OCI-LY1 (cell line): Measurements from ENCODE around the gene CDS1.

Experiments used
- H2AFZ ChIP-seq: fragments of 200-600 bp; sonication (generic), shearing (Covaris generic); 2 replicates; pipeline ENCODE4 v1.6.0; 2014; ENCODE audit warnings: antibody characterized with exemption, mild to moderate bottlenecking, low read length
- H3F3A ChIP-seq: fragments of 200-600 bp; sonication (generic), shearing (Covaris generic); 2 replicates; pipeline ENCODE4 v1.6.0; 2014; ENCODE audit warnings: mild to moderate bottlenecking, antibody characterized with exemption, low read length, moderate library complexity; ENCODE audit not compliant: insufficient read depth
- H3K27ac ChIP-seq: fragments of 200-600 bp; sonication (generic); 2 replicates; pipeline ENCODE4 v1.5.1; 2014; ENCODE audit warnings: low read length, mixed run types, mild to moderate bottlenecking, low read depth; ENCODE audit not compliant: poor library complexity, severe bottlenecking
- H3K27me3 ChIP-seq: fragments of 200-600 bp; sonication (generic); 2 replicates; pipeline ENCODE4 v1.6.0; 2014; ENCODE audit warnings: antibody characterized with exemption, mild to moderate bottlenecking, low read length, moderate library complexity; ENCODE audit not compliant: insufficient read depth
- H3K36me3 ChIP-seq: fragments of 200-600 bp; sonication (generic); 2 replicates; pipeline ENCODE4 v1.6.1; 2014; ENCODE audit warnings: mild to moderate bottlenecking, antibody characterized with exemption, low read length, moderate library complexity, mixed read lengths; ENCODE audit not compliant: insufficient read depth
- H3K4me1 ChIP-seq: fragments of 200-600 bp; sonication (generic); 2 replicates; pipeline ENCODE4 v1.5.1; 2014; ENCODE audit warnings: mild to moderate bottlenecking, low read length, moderate library complexity; ENCODE audit not compliant: insufficient read depth, severe bottlenecking
- H3K4me2 ChIP-seq: fragments of 200-600 bp; sonication (generic), shearing (Covaris generic); 2 replicates; pipeline ENCODE4 v1.6.1; 2014; ENCODE audit warnings: low read length
- H3K4me3 ChIP-seq: fragments of 200-600 bp; sonication (generic); 2 replicates; pipeline ENCODE4 v1.5.1; 2014; ENCODE audit warnings: low read length, low read depth, mild to moderate bottlenecking, mixed read lengths; ENCODE audit not compliant: poor library complexity, severe bottlenecking
- H3K79me2 ChIP-seq: fragments of 200-600 bp; shearing (Covaris generic); 2 replicates; pipeline ENCODE4 v1.6.1; 2016; ENCODE audit warnings: mixed run types, low read length, mixed read lengths; ENCODE audit not compliant: insufficient read depth
- H3K9ac ChIP-seq: fragments of 200-600 bp; sonication (generic), shearing (Covaris generic); 2 replicates; pipeline ENCODE4 v1.6.1; 2014; ENCODE audit warnings: mild to moderate bottlenecking, low read length, mixed read lengths
- H3K9me2 ChIP-seq: fragments of 200-600 bp; sonication (generic), shearing (Covaris generic); 2 replicates; pipeline ENCODE4 v1.6.1; 2014; ENCODE audit warnings: low read depth, mild to moderate bottlenecking, low read length, mixed read lengths
- H3K9me3 ChIP-seq: fragments of 200-600 bp; shearing (Covaris generic); 2 replicates; pipeline ENCODE4 v1.6.1; 2014; ENCODE audit warnings: low read length, mixed read lengths
- H4K20me1 ChIP-seq: fragments of 200-600 bp; sonication (generic), shearing (Covaris generic); 2 replicates; pipeline ENCODE4 v1.6.0; 2016; ENCODE audit warnings: mild to moderate bottlenecking, low read length; ENCODE audit not compliant: insufficient read depth
- EZH2 ChIP-seq: fragments of 200-600 bp; sonication (generic), shearing (Covaris generic); IDR thresholded peaks from 2 replicates; pipeline ENCODE4 v1.8.0; 2017; ENCODE audit warnings: borderline replicate concordance, mixed run types, mild to moderate bottlenecking, antibody characterized with exemption, low read length, moderate library complexity, mixed read lengths
- TF ChIP-seq, protein P1 (sequence below): fragments of 200-600 bp; sonication (generic), shearing (Covaris generic); IDR thresholded peaks from 2 replicates; pipeline ENCODE4 v1.5.1; 2017; ENCODE audit warnings: mild to moderate bottlenecking, antibody characterized with exemption, low read length, moderate library complexity, mixed read lengths

The CDS1 gene

GRCh38 chr4:84689197-84689596 is 106.3 kb downstream of the CDS1 start:
- Histone ChIP-seq H3F3A (no peaks in the 10 kb centered on the region), H3K9me3 (no peaks in the 10 kb centered on the region), H3K27me3 (no peaks in the 10 kb centered on the region), H3K9ac (no peak overlapping the region), H3K79me2 (no peaks in the 10 kb centered on the region), H3K4me2 (no peak overlapping the region), H3K36me3 (no peaks in the 10 kb centered on the region), H3K4me1 (no peaks in the 10 kb centered on the region), H3K4me3 (no peak overlapping the region), H2AFZ (no peak overlapping the region), H3K27ac (no peak overlapping the region), H3K9me2 (no peaks in the 10 kb centered on the region), H4K20me1 (no peaks in the 10 kb centered on the region)
- no peak for TF ChIP-seq EZH2
- TF ChIP-seq, protein P1, sequence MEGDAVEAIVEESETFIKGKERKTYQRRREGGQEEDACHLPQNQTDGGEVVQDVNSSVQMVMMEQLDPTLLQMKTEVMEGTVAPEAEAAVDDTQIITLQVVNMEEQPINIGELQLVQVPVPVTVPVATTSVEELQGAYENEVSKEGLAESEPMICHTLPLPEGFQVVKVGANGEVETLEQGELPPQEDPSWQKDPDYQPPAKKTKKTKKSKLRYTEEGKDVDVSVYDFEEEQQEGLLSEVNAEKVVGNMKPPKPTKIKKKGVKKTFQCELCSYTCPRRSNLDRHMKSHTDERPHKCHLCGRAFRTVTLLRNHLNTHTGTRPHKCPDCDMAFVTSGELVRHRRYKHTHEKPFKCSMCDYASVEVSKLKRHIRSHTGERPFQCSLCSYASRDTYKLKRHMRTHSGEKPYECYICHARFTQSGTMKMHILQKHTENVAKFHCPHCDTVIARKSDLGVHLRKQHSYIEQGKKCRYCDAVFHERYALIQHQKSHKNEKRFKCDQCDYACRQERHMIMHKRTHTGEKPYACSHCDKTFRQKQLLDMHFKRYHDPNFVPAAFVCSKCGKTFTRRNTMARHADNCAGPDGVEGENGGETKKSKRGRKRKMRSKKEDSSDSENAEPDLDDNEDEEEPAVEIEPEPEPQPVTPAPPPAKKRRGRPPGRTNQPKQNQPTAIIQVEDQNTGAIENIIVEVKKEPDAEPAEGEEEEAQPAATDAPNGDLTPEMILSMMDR, result no peak

- no peak overlapping the region for H2AFZ ChIP-seq
- H3K27ac ChIP-seq, result no peak overlapping the region
- H3K36me3 ChIP-seq, result no peaks in the 10 kb centered on the region
- H3K9me3 ChIP-seq, result no peaks in the 10 kb centered on the region
- H3K4me1 ChIP-seq, result no peaks in the 10 kb centered on the region
- H3K4me3 ChIP-seq, result no peak overlapping the region
- H4K20me1 ChIP-seq, result no peaks in the 10 kb centered on the region
- no peaks in the 10 kb centered on the region for H3K27me3 ChIP-seq
- no peaks in the 10 kb centered on the region for H3K9me2 ChIP-seq
- H3K4me2 ChIP-seq, result no peak overlapping the region
- no peak overlapping the region for H3K9ac ChIP-seq
- H3K79me2 ChIP-seq, result no peaks in the 10 kb centered on the region
- H3F3A ChIP-seq, result no peaks in the 10 kb centered on the region
- TF ChIP-seq, protein P1, result no peak
- TF ChIP-seq EZH2, result no peak
Measured at GRCh38 chr4:84690481-84690880, 107.6 kb downstream of the CDS1 start.

DNA sequence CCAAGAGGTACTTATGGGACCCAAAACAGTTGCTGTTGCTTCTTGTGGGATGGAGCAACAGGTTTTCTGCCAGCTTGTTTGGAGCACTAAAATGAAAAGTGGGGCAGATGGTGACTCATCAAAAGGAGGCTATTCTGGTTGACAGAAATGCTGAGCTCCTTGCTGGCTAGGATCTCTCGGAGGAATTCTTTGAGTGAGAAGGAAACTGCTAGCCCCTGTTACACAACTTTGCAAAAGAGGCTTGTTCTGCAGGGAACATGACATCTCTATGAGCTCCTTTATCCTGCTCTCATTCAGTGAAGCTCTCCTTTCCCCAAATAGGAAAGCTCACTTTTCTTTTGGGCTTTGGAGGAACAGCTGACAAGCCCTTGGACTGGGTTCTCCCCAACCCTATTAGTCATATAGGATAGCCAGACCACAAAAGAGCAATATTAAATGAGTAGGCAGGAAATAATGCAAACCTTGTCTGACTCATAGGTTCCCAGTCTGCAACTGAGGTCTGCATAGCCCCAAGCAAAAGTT is 108.3 kb downstream of the CDS1 start:
- H2AFZ ChIP-seq, result no peak overlapping the region
- no peak for TF ChIP-seq EZH2
- TF ChIP-seq, protein P1, result no peak
- H3K9me3 ChIP-seq, result no peaks in the 10 kb centered on the region
- no peak overlapping the region for H3K9ac ChIP-seq
- no peaks in the 10 kb centered on the region for H3K36me3 ChIP-seq
- H3K27ac ChIP-seq, result no peak overlapping the region
- no peaks in the 10 kb centered on the region for H3F3A ChIP-seq
- H3K4me1 ChIP-seq, result no peaks in the 10 kb centered on the region
- no peaks in the 10 kb centered on the region for H3K27me3 ChIP-seq
- H4K20me1 ChIP-seq, result no peaks in the 10 kb centered on the region
- H3K4me2 ChIP-seq, result no peak overlapping the region
- H3K4me3 ChIP-seq, result no peak overlapping the region
- H3K9me2 ChIP-seq, result no peaks in the 10 kb centered on the region
- H3K79me2 ChIP-seq, result no peaks in the 10 kb centered on the region
